Esophagus squamous epithelium (tissue), 4 donors: Measurements from ENCODE around the gene RMND1.

Experiments
- CTCF ChIP-seq, 6 experiments: fragments of 450-650 bp in 4 of 6; fragments of 200-600 bp in 2 of 6; sonication (generic) in 2 of 6; IDR thresholded peaks; one replicate each; pipeline ENCODE4 v1.5.1; 2016 to 2019; ENCODE audit warnings: antibody characterized with exemption in 6 of 6, mild to moderate bottlenecking in 4 of 6, moderate library complexity in 4 of 6
- POLR2A ChIP-seq, 4 donors: fragments of 450-650 bp; IDR thresholded peaks; one replicate each; pipeline ENCODE4 v1.6.1; 2017; ENCODE audit warnings: antibody characterized with exemption in 4 of 4, mild to moderate bottlenecking in 4 of 4, moderate library complexity in 3 of 4

- no peak for TF ChIP-seq CTCF (IDR thresholded peaks at IDR 0.05)
- no peak for TF ChIP-seq POLR2A (IDR thresholded peaks at IDR 0.05)
Measured at GRCh38 chr6:151422981-151423380, 28.9 kb downstream of the RMND1 start.
